Right lobe of liver (tissue), 6 donors: ENCODE data around the gene NAGLU. TPM values are rescaled to one million over a fixed set of nuclear protein-coding genes. Genes with fewer than 3 reads are reported as not detected.
A peak's percentile ranks its signal among the peaks of the same experiment; 100 is the strongest.

ENCODE experiments used
- ATAC-seq, 4 donors: fragments of 200-7000 bp; cut with Tn5 transposase; one replicate each; pipeline ENCODE4 v1.9.1; 2020; ENCODE audit warnings: mild to moderate bottlenecking in 4 of 4, moderate library complexity in 4 of 4
- DNase-seq, 3 donors: peaks; one replicate each; pipeline ENCODE4 v3.0.0-alpha.2; 2020
- H3K27ac ChIP-seq, 3 donors: fragments of 200-600 bp; one replicate each; pipeline ENCODE4 v1.8.0; 2022
- H3K27me3 ChIP-seq, 2 donors: fragments of 200-600 bp; one replicate each; pipeline ENCODE4 v1.8.0; 2022
- H3K36me3 ChIP-seq, 4 donors: fragments of 200-600 bp; sonication (generic) in 1 of 4; one replicate each; pipeline versions ENCODE4 v1.5.1 to v1.8.0; 2017 to 2022; ENCODE audit warnings: control low read depth in 1 of 4
- H3K4me1 ChIP-seq, 4 donors: fragments of 200-600 bp; sonication (generic) in 1 of 4; one replicate each; pipeline versions ENCODE4 v1.5.1 to v1.8.0; 2017 to 2022; ENCODE audit warnings: control low read depth in 1 of 4
- H3K4me3 ChIP-seq, 3 donors: fragments of 200-600 bp; one replicate each; pipeline ENCODE4 v1.8.0; 2022
- H3K9me3 ChIP-seq, 4 donors: fragments of 200-600 bp; sonication (generic) in 1 of 4; one replicate each; pipeline versions ENCODE4 v1.5.1 to v1.8.0; 2017 to 2022; ENCODE audit warnings: control low read depth in 1 of 4
- CTCF ChIP-seq, 4 donors: fragments of 200-600 bp in 3 of 4; fragments of 450-650 bp in 1 of 4; IDR thresholded peaks; one replicate each; pipeline versions ENCODE4 v1.5.1 to v1.8.0; 2016 to 2022; ENCODE audit warnings: antibody characterized with exemption in 4 of 4, mild to moderate bottlenecking in 2 of 4
- POLR2A ChIP-seq: fragments of 450-650 bp; IDR thresholded peaks from one replicate; pipeline ENCODE4 v1.6.1; 2017; ENCODE audit warnings: antibody characterized with exemption, mild to moderate bottlenecking
- WGBS: methylation state at CpG from one replicate; pipeline ENCODE4 v1.1.6; 2018; ENCODE audit warnings: low coverage, low lambda C conversion rate; ENCODE audit not compliant: insufficient coverage; ENCODE audit errors: missing lambda C conversion rate; 5-methylcytosine and 5-hydroxymethylcytosine counted together
- intact Hi-C, 2 donors: fragments of 100-400 bp; cut with DNase I; formaldehyde crosslinking; loops; one replicate each; pipeline versions ENCODE4 v1.11.2 to v1.14.1; 2022
- total RNA-seq, 6 experiments: library from RNA; depleted of rRNA in 2 of 6; stranded (reverse); fragments of >200 nt in 2 of 6; fragmentation: NEBNext Ultra II Directional in 3 of 6; extraction: Animal tissue kit (Norgen Biotek cat#: 25700) in 3 of 6; gene quantifications; one replicate each; pipeline versions ENCODE4 v1.1.0 to v1.2.4, GENCODE V29; 2016 to 2023
- donor health status: DM: no; HTN: yes; CAD: no.
- donor health status: DM: no; HTN: no; CAD: no.
- donor health status: DM: no; HTN: no; CAD: no.
- donor health status: DM: no; HTN: yes; CAD: no.
- donor health status: DM: no; HTN: yes; CAD: no.

Gene NAGLU
- total RNA-seq, 6 experiments from 2014 or later: 36.4 to 81.6 (median 43.7) TPM

DNA sequence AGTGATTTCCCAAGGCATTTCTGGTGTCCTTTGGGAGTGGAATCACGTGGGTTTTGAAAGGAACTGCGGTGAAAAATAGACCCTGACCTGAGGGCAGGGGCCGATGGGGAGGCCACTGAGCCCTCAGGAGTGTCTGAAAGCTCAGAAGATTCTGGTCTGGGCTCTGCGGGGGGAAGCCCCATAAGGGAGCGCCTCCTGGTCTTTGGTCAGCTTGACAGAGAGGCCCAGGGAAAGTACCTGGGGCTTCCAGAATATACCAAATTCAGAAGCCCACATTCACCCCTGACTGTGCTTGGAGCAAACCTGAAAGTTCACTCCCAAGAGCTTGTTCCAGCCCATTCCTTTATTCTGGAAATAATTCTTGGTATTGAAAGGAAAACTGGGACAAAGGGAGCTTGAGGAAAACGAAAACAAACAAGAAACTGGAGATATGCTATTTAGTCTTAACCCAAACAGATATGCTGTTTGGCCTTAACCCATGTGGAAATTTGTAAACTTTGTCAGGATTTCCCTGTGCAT, 23.2 kb upstream of the NAGLU start:
- Histone ChIP-seq H3K9me3 (no peaks in the 10 kb centered on the region), H3K27me3 (no peaks in the 10 kb centered on the region), H3K4me3 (no peak overlapping the region), H3K27ac (peak overlapping the region; percentile 66 to 76 (median 72)), H3K4me1 (peaks cover 0 to 13% (median 0%) of the 10 kb centered on the region in 4 donors), H3K36me3 (peaks cover 0 to 36% (median 3%) of the 10 kb centered on the region in 4 donors)
- WGBS: 43% methylated on average over 6 of the region's 6 CpGs
- no peak for TF ChIP-seq CTCF (IDR thresholded peaks at IDR 0.05)
- TF ChIP-seq POLR2A: no peak
- intact Hi-C loops: loop anchor here in 1 of 2 donors (5.0 to 10.0 kb wide), 2 partner anchors 90 to 188 kb away; partner anchors contain the start of gene CAVIN1
- ATAC-seq: peak in 3 of 4 donors; percentile 14 to 58 (median 45)
- DNase-seq: no peak

DNA sequence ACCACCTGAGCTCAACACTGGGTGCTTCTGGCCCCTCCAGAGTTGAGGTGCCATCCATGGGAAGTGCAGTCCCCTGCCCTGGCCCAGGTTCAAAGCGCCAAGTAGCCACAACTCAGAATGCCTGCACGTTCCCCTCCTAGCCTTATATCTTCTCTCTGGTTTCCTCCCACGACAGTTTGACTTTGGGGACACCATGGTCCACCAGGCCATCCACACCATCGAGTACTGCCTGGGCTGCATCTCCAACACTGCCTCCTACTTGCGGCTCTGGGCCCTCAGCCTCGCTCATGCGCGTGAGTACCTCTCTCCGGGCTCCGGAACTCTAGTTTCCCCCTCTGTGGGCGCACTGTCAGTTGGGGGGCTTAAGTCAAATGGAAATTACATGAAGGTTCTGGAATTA, 22.4 kb upstream of the NAGLU start:
- intact Hi-C loops: loop anchor here in 1 of 2 donors (5.0 to 10.0 kb wide), 2 partner anchors 91 to 189 kb away; partner anchors contain the start of gene CAVIN1
- DNase-seq: no peak

DNA sequence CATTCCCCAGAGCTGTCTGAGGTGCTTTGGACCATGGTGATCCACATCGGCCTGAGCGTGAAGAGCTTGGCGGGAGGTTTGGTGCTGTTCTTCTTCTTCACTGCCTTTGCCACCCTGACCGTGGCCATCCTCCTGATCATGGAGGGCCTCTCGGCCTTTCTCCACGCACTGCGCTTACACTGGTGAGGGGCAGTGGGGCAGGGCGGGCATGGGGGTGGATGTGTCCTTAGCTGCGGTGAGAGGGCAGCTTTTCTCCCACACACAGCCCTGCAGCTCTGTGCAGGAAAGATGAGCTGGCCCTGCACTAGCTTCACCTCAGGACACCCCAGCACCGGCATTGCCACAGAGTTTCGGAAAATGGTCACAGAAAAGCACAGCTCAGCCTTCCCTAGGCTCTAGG, 21.8 kb upstream of the NAGLU start:
- H3K36me3 ChIP-seq: peaks cover 0 to 21% (median 3%) of the 10 kb centered on the region in 4 donors
- no peaks in the 10 kb centered on the region for H3K9me3 ChIP-seq
- ATAC-seq: no peak
- no peak for TF ChIP-seq POLR2A
- no peak for TF ChIP-seq CTCF (IDR thresholded peaks at IDR 0.05)
- peak overlapping the region in 1 of 3 donors; percentile 72 for H3K27ac ChIP-seq
- H3K4me3 ChIP-seq: no peak overlapping the region
- no CpG with 5 or more reads among the region's 11 CpGs for WGBS
- DNase-seq: no peak
- intact Hi-C loops: loop anchor here in 1 of 2 donors (5.0 to 10.0 kb wide), 2 partner anchors 92 to 189 kb away; partner anchors contain the start of gene CAVIN1
- H3K4me1 ChIP-seq: peaks cover 0 to 23% (median 4%) of the 10 kb centered on the region in 4 donors
- H3K27me3 ChIP-seq: no peaks in the 10 kb centered on the region

More for the DNA sequence above, 22.4 kb upstream of the NAGLU start:
- Histone ChIP-seq H3K4me3 (no peak overlapping the region), H3K4me1 (peaks cover 0 to 17% (median 2%) of the 10 kb centered on the region in 4 donors), H3K36me3 (peaks cover 0 to 27% (median 3%) of the 10 kb centered on the region in 4 donors), H3K27ac (peak overlapping the region; percentile 60 to 72 (median 66)), H3K27me3 (no peaks in the 10 kb centered on the region), H3K9me3 (no peaks in the 10 kb centered on the region)
- no peak for ATAC-seq
- TF ChIP-seq POLR2A (no peak), CTCF (IDR thresholded peaks at IDR 0.05) (no peak)
- WGBS: 89% methylated on average over 9 of the region's 11 CpGs

GRCh38 chr17:42514867-42515266, 21.2 kb upstream of the NAGLU start:
- Histone ChIP-seq H3K36me3 (peaks cover 0 to 18% (median 3%) of the 10 kb centered on the region in 4 donors), H3K4me3 (no peak overlapping the region), H3K27ac (no peak overlapping the region), H3K4me1 (peaks cover 0 to 29% (median 10%) of the 10 kb centered on the region in 4 donors), H3K27me3 (no peaks in the 10 kb centered on the region), H3K9me3 (no peaks in the 10 kb centered on the region)
- TF ChIP-seq CTCF (IDR thresholded peaks at IDR 0.05) (no peak), POLR2A (no peak)
- DNase-seq (no peak), ATAC-seq (no peak)
- intact Hi-C loops: loop anchor here (5.0 to 10.0 kb wide), 3 partner anchors 93 to 190 kb away; partner anchors contain the start of gene CAVIN1 (in 1 of the 2)
- 100% methylated on average over 5 of the region's 8 CpGs for WGBS
